ENCODE measurements around the gene PRMT3. TPM values are rescaled to one million over a fixed set of nuclear protein-coding genes. Genes with fewer than 3 reads are reported as not detected.

The PRMT3 gene
- total and polyA plus RNA-seq, 2 of the 13 experiments (the other 11 are each of a cell fraction or from before 2014, with no cell fraction given), result 9.1 to 27.7 TPM

DNA sequence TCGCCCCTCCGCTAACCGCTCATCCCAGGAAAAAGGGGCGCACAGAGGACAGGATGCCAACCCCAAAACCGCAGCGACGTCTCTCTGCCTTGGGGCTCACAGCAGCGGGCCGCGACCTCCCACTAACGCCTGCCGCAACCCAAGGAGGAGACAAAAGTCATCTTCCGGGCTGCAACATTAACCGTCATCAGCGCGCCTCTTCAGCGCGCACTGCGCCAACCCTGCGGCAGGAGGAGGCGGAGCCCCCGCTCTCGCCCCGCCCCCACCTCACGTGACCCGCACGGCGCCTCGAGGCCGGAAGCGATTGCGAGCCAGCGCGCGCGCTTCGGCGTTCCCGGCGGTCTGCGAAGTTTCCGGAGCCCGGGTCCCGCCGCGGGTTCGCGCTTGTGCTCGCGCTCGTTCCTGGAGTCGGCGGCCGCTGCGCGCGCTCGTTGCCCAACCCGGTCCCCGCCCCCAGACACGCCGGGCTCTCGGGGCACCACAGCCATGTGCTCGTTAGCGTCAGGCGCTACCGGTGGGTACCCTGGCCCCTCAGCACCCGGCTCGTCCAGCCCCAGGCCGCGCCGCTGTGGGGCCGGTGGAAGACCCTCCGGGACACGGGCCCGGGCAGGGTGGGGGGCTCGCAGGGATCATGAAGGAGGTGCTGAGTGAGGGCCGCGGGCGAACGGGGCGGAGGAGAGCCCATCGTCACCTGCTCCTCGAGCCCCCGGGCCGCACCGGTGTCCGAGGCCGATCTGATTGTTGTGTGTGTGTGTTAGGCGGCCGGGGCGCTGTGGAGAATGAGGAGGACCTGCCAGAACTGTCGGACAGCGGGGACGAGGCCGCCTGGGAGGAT is at the start of gene PRMT3 (continued):
- TF ChIP-seq KIAA2018 (CRISPR knock-in tag; IDR thresholded peaks at IDR 0.05; ENCODE audit: borderline replicate concordance) (0 out of 2 replicates have a peak, but pooled peaks have one; percentile 18), ATF4 (CRISPR knock-in tag; IDR thresholded peaks at IDR 0.05) (0 out of 4 replicates have a peak, but pooled peaks of 1 of the 2 experiments have one; percentile 10), ZNF383 (CRISPR knock-in tag; IDR thresholded peaks at IDR 0.05; ENCODE audit: borderline replicate concordance) (no peak), ELK4 (CRISPR knock-in tag; IDR thresholded peaks at IDR 0.05; ENCODE audit: borderline replicate concordance) (peak; percentile 53; the same call in 1 of the 2 replicates), JUND (CRISPR knock-in tag; IDR thresholded peaks at IDR 0.05) (no peak; the same call in 1 of the 2 replicates), NRL (CRISPR knock-in tag; IDR thresholded peaks at IDR 0.05; ENCODE audit: borderline replicate concordance) (peak; percentile 92; the same call in 1 of the 2 replicates), FOXP4 (CRISPR knock-in tag; IDR thresholded peaks at IDR 0.05) (peak; percentile 23; the same call in 1 of the 2 replicates), ZNF792 (CRISPR knock-in tag; IDR thresholded peaks at IDR 0.05) (0 out of 2 replicates have a peak, but pooled peaks have one; percentile 28), SALL2 (CRISPR knock-in tag; IDR thresholded peaks at IDR 0.05) (peak; percentile 95), MED1 (CRISPR knock-in tag; IDR thresholded peaks at IDR 0.05) (peak; percentile 82), ZNF7 (CRISPR knock-in tag; IDR thresholded peaks at IDR 0.05) (no peak)
